Panc1 (cell line): ENCODE data around the gene PCCA. TPM values are rescaled to one million over a fixed set of nuclear protein-coding genes. Genes with fewer than 3 reads are reported as not detected.

Experiments
- ATAC-seq: fragments of 200-7000 bp; cut with Tn5 transposase; 2 replicates; pipeline ENCODE4 v1.9.1; 2020; ENCODE audit warnings: mild to moderate bottlenecking, moderate library complexity
- BruUV-seq: library from RNA; stranded (reverse); fragments of 400-500 nt; replicated peaks from 2 replicates; lab custom pipeline; 2021; lab: Mats Ljungman, UMichigan
- CTCF ChIA-PET: fragments of 300-600 bp; sonication (Branson Sonifier 250); formaldehyde crosslinking; loops from one replicate; lab custom pipeline; 2022; ENCODE audit warnings: antibody characterized with exemption; lab: Charles Lee
- POLR2A ChIA-PET: fragments of 300-600 bp; sonication (Branson Sonifier 250); formaldehyde crosslinking; loops from one replicate; lab custom pipeline; 2022; ENCODE audit warnings: antibody characterized with exemption; lab: Charles Lee
- DNase-seq: peaks from one replicate; pipeline ENCODE4 v3.0.0-alpha.2; 2010; ENCODE audit warnings: low read depth, low spot score
- H3K27ac ChIP-seq: 2 replicates; pipeline ENCODE4 v1.5.1; 2011; ENCODE audit warnings: mild to moderate bottlenecking, low read length, inconsistent platforms
- H3K27me3 ChIP-seq: fragments of 200-500 bp; sonication (Bioruptor generic); 2 replicates; pipeline ENCODE4 v1.6.0; 2014; ENCODE audit warnings: low read length, inconsistent platforms; ENCODE audit not compliant: control insufficient read depth, insufficient read depth
- H3K36me3 ChIP-seq: fragments of 200-500 bp; sonication (Bioruptor generic); 2 replicates; pipeline ENCODE4 v1.5.1; 2014; ENCODE audit warnings: inconsistent platforms, mild to moderate bottlenecking, low read length, moderate library complexity; ENCODE audit not compliant: control insufficient read depth, insufficient read depth
- H3K4me1 ChIP-seq: 2 replicates; pipeline ENCODE4 v1.5.1; 2011; ENCODE audit warnings: inconsistent platforms, mild to moderate bottlenecking, low read length, moderate library complexity; ENCODE audit not compliant: control insufficient read depth, insufficient read depth
- H3K4me3 ChIP-seq, 2 experiments: 2 replicates each; pipeline ENCODE4 v1.5.1; 2011 to 2012; ENCODE audit warnings: low read depth in 2 of 2, low read length in 2 of 2, mild to moderate bottlenecking in 2 of 2, inconsistent platforms in 1 of 2, moderate library complexity in 1 of 2
- H3K9me3 ChIP-seq: fragments of 200-500 bp; sonication (Bioruptor generic); 2 replicates; pipeline ENCODE4 v1.5.1; 2014; ENCODE audit warnings: low read depth, mild to moderate bottlenecking, inconsistent platforms, low read length, moderate library complexity; ENCODE audit not compliant: control insufficient read depth, insufficient read depth
- POLR2AphosphoS5 ChIP-seq: IDR thresholded peaks from 2 replicates; pipeline ENCODE4 v1.6.1; 2012; ENCODE audit warnings: mild to moderate bottlenecking, low read depth, low read length, moderate library complexity
- REST ChIP-seq, 2 experiments: IDR thresholded peaks; 2 replicates each; pipeline ENCODE4 v1.6.1; 2011 to 2012; ENCODE audit warnings: low read depth in 2 of 2, control low read depth in 1 of 2, low read length in 1 of 2, mild to moderate bottlenecking in 1 of 2, moderate library complexity in 1 of 2; ENCODE audit not compliant: insufficient read depth in 1 of 2
- SIN3A ChIP-seq: IDR thresholded peaks from 2 replicates; pipeline ENCODE4 v1.6.1; 2012; ENCODE audit warnings: low read depth, mild to moderate bottlenecking, low read length, moderate library complexity, borderline replicate concordance; ENCODE audit not compliant: insufficient read depth
- TCF7L2 ChIP-seq: IDR thresholded peaks from 2 replicates; pipeline ENCODE4 v1.6.1; 2011; ENCODE audit warnings: mild to moderate bottlenecking, low read depth, low read length, inconsistent platforms
- in situ Hi-C: cut with HindIII; loops from 2 replicates; pipeline ENCODE4 v1.10.0; 2016; ENCODE audit warnings: low sequenced_read_pairs, low pct_unique_long_range_greater_than_20kb
- intact Hi-C: fragments of 100-400 bp; cut with micrococcal nuclease; formaldehyde crosslinking; loops from one replicate; pipeline ENCODE4 v1.10.0; 2022; ENCODE audit not compliant: unreplicated experiment
- total RNA-seq: library from RNA; stranded (reverse); gene quantifications from one replicate; pipeline ENCODE4 v1.2.1, GENCODE V29; 2021; ENCODE audit not compliant: unreplicated experiment
- TF ChIP-seq, protein P1 (sequence below): fragments of 450-650 bp; IDR thresholded peaks from 2 replicates; pipeline ENCODE4 v1.5.1; 2017; ENCODE audit warnings: mild to moderate bottlenecking

PCCA gene
- total RNA-seq, 1 experiment from 2014 or later: 14.7 TPM

GRCh38 chr13:100235311-100235901 lies 146.5 kb downstream of the PCCA start:
- Histone ChIP-seq H3K4me3 (no peak overlapping the region), H3K36me3 (no peaks in the 10 kb centered on the region), H3K4me1 (peaks cover 23% of the 10 kb centered on the region), H3K27me3 (no peaks in the 10 kb centered on the region), H3K9me3 (no peaks in the 10 kb centered on the region), H3K27ac (peak overlapping the region; percentile 57)
- POLR2A ChIA-PET: interaction anchor here (0.7 kb wide), 1 partner anchor 38 kb away, joined by 3 read pairs; no protein-coding TSS in a partner anchor
- CTCF ChIA-PET: interaction anchor here (0.6 to 1.0 kb wide), 8 partner anchors 66 to 1120 kb away, joined by 3 to 7 read pairs (median 4); no protein-coding TSS in a partner anchor
- ATAC-seq: no peak; the same call in 1 of the 2 replicates
- intact Hi-C loops (loop anchor here (5.0 to 10.0 kb wide), 3 partner anchors 253 to 581 kb away; partner anchors contain the start of gene ZIC2), in situ Hi-C loops (no loop called here)
- TF ChIP-seq POLR2AphosphoS5 (no peak), TCF7L2 (no peak)
- TF ChIP-seq, protein P1, sequence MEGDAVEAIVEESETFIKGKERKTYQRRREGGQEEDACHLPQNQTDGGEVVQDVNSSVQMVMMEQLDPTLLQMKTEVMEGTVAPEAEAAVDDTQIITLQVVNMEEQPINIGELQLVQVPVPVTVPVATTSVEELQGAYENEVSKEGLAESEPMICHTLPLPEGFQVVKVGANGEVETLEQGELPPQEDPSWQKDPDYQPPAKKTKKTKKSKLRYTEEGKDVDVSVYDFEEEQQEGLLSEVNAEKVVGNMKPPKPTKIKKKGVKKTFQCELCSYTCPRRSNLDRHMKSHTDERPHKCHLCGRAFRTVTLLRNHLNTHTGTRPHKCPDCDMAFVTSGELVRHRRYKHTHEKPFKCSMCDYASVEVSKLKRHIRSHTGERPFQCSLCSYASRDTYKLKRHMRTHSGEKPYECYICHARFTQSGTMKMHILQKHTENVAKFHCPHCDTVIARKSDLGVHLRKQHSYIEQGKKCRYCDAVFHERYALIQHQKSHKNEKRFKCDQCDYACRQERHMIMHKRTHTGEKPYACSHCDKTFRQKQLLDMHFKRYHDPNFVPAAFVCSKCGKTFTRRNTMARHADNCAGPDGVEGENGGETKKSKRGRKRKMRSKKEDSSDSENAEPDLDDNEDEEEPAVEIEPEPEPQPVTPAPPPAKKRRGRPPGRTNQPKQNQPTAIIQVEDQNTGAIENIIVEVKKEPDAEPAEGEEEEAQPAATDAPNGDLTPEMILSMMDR: peak; percentile 51; the same call in 1 of the 2 replicates
- BruUV-seq: no TSS peak
- DNase-seq: peak; percentile 32

GRCh38 chr13:100240109-100240779 lies 151.4 kb downstream of the PCCA start:
- ChIA-PET POLR2A (interaction anchor here (0.7 kb wide), 1 partner anchor 65 kb away, joined by 8 read pairs; no protein-coding TSS in a partner anchor), CTCF (no interaction called here)
- H3K27ac ChIP-seq: peak overlapping the region; percentile 17; the same call in 1 of the 2 replicates
- DNase-seq: no peak
- H3K9me3 ChIP-seq: no peaks in the 10 kb centered on the region
- TF ChIP-seq TCF7L2 (no peak), POLR2AphosphoS5 (no peak), REST (IDR thresholded peaks at IDR 0.05; ENCODE audit: insufficient read depth in 1 of 2, low read depth in 2 of 2, low read length in 1 of 2) (no peak), SIN3A (no peak)
- TF ChIP-seq, protein P1: no peak
- H3K27me3 ChIP-seq: no peaks in the 10 kb centered on the region
- H3K4me3 ChIP-seq: no peak overlapping the region
- BruUV-seq: no TSS peak
- intact Hi-C loops (no loop called here), in situ Hi-C loops (no loop called here)
- no peak for ATAC-seq
- H3K36me3 ChIP-seq: no peaks in the 10 kb centered on the region
- H3K4me1 ChIP-seq: peaks cover 6% of the 10 kb centered on the region
